Measurements from ENCODE around the gene PVR. TPM values are rescaled to one million over a fixed set of nuclear protein-coding genes. Genes with fewer than 3 reads are reported as not detected.

The PVR gene
- total RNA-seq, 1 experiment from 2014 or later, result 52.1 TPM

- no peak for DNase-seq
- Histone ChIP-seq H3K36me3 (ENCODE audit: low read depth) (peaks cover 42% of the 10 kb centered on the region), H3K27ac (peak overlapping the region; percentile 18), H3K27me3 (ENCODE audit: insufficient read depth, low read depth) (no peaks in the 10 kb centered on the region), H3K4me3 (peak overlapping the region; percentile 60; the same call in 1 of the 2 replicates), H3K9me2 (ENCODE audit: insufficient read depth) (no peaks in the 10 kb centered on the region), H2AFZ (no peak overlapping the region), H3K4me1 (replicated peaks; ENCODE audit: insufficient read depth) (peaks cover 40% of the 10 kb centered on the region), H3K9me3 (ENCODE audit: insufficient read depth, low read depth) (no peaks in the 10 kb centered on the region), H3K4me2 (peak overlapping the region; percentile 94), H3F3A (ENCODE audit: insufficient read depth, low read depth) (peaks cover 59% of the 10 kb centered on the region), H4K20me1 (ENCODE audit: insufficient read depth) (peaks cover 27% of the 10 kb centered on the region), H3K79me2 (ENCODE audit: low read depth) (peaks cover 84% of the 10 kb centered on the region)
- BruUV-seq (replicated peaks), result no TSS peak
- intact Hi-C loops (cut with micrococcal nuclease; ENCODE audit: unreplicated experiment), result no loop called here
- ChIA-PET POLR2A (ENCODE audit: unreplicated experiment) (no interaction called here), CTCF (no interaction called here)
- no peak for TF ChIP-seq CTCF (conservative IDR thresholded peaks at IDR 0.05)
- TF ChIP-seq EZH2 (IDR thresholded peaks at IDR 0.05; ENCODE audit: low read depth), result no peak
Measured at GRCh38 chr19:44646049-44646416, 2.3 kb downstream of the PVR start.

GRCh38 chr19:44647144-44647543, 3.4 kb downstream of the PVR start:
- no peaks in the 10 kb centered on the region for H3K9me3 ChIP-seq (ENCODE audit: insufficient read depth, low read depth)
- H3K4me1 ChIP-seq (replicated peaks; ENCODE audit: insufficient read depth), result peaks cover 39% of the 10 kb centered on the region
- POLR2A ChIA-PET (ENCODE audit: unreplicated experiment), result no interaction called here
- peaks cover 27% of the 10 kb centered on the region for H4K20me1 ChIP-seq (ENCODE audit: insufficient read depth)
- H3K4me3 ChIP-seq, result no peak overlapping the region
- H3K36me3 ChIP-seq (ENCODE audit: low read depth), result peaks cover 51% of the 10 kb centered on the region
- intact Hi-C loops (cut with micrococcal nuclease; ENCODE audit: unreplicated experiment), result no loop called here
- no peak overlapping the region for H3K27ac ChIP-seq
- peaks cover 88% of the 10 kb centered on the region for H3K79me2 ChIP-seq (ENCODE audit: low read depth)
- no peaks in the 10 kb centered on the region for H3K9me2 ChIP-seq (ENCODE audit: insufficient read depth)
- H3F3A ChIP-seq (ENCODE audit: insufficient read depth, low read depth), result peaks cover 69% of the 10 kb centered on the region
- BruUV-seq (replicated peaks), result no TSS peak
- TF ChIP-seq CTCF (conservative IDR thresholded peaks at IDR 0.05) (no peak), EZH2 (IDR thresholded peaks at IDR 0.05; ENCODE audit: low read depth) (no peak)
- no peak for DNase-seq
- peak overlapping the region; percentile 17; the same call in 1 of the 2 replicates for H3K4me2 ChIP-seq
- H3K27me3 ChIP-seq (ENCODE audit: insufficient read depth, low read depth), result no peaks in the 10 kb centered on the region
- no peak overlapping the region for H2AFZ ChIP-seq
- CTCF ChIA-PET, result no interaction called here

- Histone ChIP-seq H3K27ac (peak overlapping the region; percentile 26), H4K20me1 (ENCODE audit: insufficient read depth) (peaks cover 27% of the 10 kb centered on the region), H3K4me3 (no peak overlapping the region), H3K27me3 (ENCODE audit: insufficient read depth, low read depth) (no peaks in the 10 kb centered on the region), H2AFZ (no peak overlapping the region), H3K9me2 (ENCODE audit: insufficient read depth) (no peaks in the 10 kb centered on the region), H3K36me3 (ENCODE audit: low read depth) (peaks cover 60% of the 10 kb centered on the region), H3K9me3 (ENCODE audit: insufficient read depth, low read depth) (no peaks in the 10 kb centered on the region), H3K4me1 (replicated peaks; ENCODE audit: insufficient read depth) (peaks cover 30% of the 10 kb centered on the region), H3K4me2 (no peak overlapping the region; the same call in 1 of the 2 replicates), H3K79me2 (ENCODE audit: low read depth) (peaks cover 86% of the 10 kb centered on the region), H3F3A (ENCODE audit: insufficient read depth, low read depth) (peaks cover 85% of the 10 kb centered on the region)
- ChIA-PET CTCF (no interaction called here), POLR2A (ENCODE audit: unreplicated experiment) (interaction anchor here (0.6 to 0.9 kb wide), 3 partner anchors 23 to 580 kb away, joined by 4 to 6 read pairs (median 5); no protein-coding TSS in a partner anchor)
- TF ChIP-seq EZH2 (IDR thresholded peaks at IDR 0.05; ENCODE audit: low read depth) (no peak), CTCF (conservative IDR thresholded peaks at IDR 0.05) (no peak)
- BruUV-seq (replicated peaks), result no TSS peak
- intact Hi-C loops (cut with micrococcal nuclease; ENCODE audit: unreplicated experiment), result no loop called here
- DNase-seq, result peak in 1 of 2 experiments; percentile 50
Measured at GRCh38 chr19:44648631-44649251, 5.0 kb downstream of the PVR start.
